HepG2 (cell line): ENCODE results near the gene TACC3. TPM values are rescaled to one million over a fixed set of nuclear protein-coding genes. Genes with fewer than 3 reads are reported as not detected.

Experiments
- KDM5A ChIP-seq: fragments of 200-600 bp; sonication (generic); IDR thresholded peaks from 2 replicates; pipeline ENCODE4 v1.7.0; 2018; ENCODE audit warnings: antibody characterized with exemption, mild to moderate bottlenecking, low read length, borderline replicate concordance
- MXD4 ChIP-seq: IDR thresholded peaks from 2 replicates; pipeline ENCODE4 v1.6.1; 2016; ENCODE audit warnings: mild to moderate bottlenecking, missing biosample characterization, missing genetic modification reagents
- SNAI1 ChIP-seq: sonication (generic); formaldehyde crosslinking; IDR thresholded peaks from 2 replicates; pipeline ENCODE4 v1.5.0; 2020; ENCODE audit warnings: mild to moderate bottlenecking, missing genetic modification reagents, borderline replicate concordance
- TMF1 ChIP-seq: sonication (generic); formaldehyde crosslinking; IDR thresholded peaks from 2 replicates; pipeline ENCODE4 v1.8.1; 2022; ENCODE audit warnings: low read depth, missing genetic modification reagents
- ZFP1 ChIP-seq: IDR thresholded peaks from 2 replicates; pipeline ENCODE4 v1.6.1; 2016
- ZNF33A ChIP-seq: sonication (generic); formaldehyde crosslinking; IDR thresholded peaks from 2 replicates; pipeline ENCODE4 v1.5.1; 2020; ENCODE audit warnings: missing genetic modification reagents, mild to moderate bottlenecking, moderate library complexity, borderline replicate concordance
- ZNF367 ChIP-seq: sonication (generic); formaldehyde crosslinking; IDR thresholded peaks from 2 replicates; pipeline ENCODE4 v1.4.0; 2020; ENCODE audit warnings: missing genetic modification reagents, borderline replicate concordance
- ZNF451 ChIP-seq: sonication (generic); formaldehyde crosslinking; IDR thresholded peaks from 2 replicates; pipeline ENCODE4 v1.5.0; 2020; ENCODE audit warnings: mild to moderate bottlenecking, missing genetic modification reagents
- ZNF549 ChIP-seq: sonication (generic); formaldehyde crosslinking; IDR thresholded peaks from 2 replicates; pipeline ENCODE4 v1.5.0; 2020; ENCODE audit warnings: missing genetic modification reagents
- ZNF598 ChIP-seq: sonication (generic); formaldehyde crosslinking; IDR thresholded peaks from 2 replicates; pipeline ENCODE4 v1.5.1; 2020; ENCODE audit warnings: mild to moderate bottlenecking, missing genetic modification reagents, borderline replicate concordance
- ZNF788 ChIP-seq: sonication (generic); formaldehyde crosslinking; IDR thresholded peaks from 2 replicates; pipeline ENCODE4 v1.5.0; 2020; ENCODE audit warnings: mild to moderate bottlenecking, missing genetic modification reagents, borderline replicate concordance
- polyA plus RNA-seq, 8 experiments: library from polyadenylated mRNA; depleted of rRNA in 3 of 8; stranded (reverse) in 7 of 8; unstranded in 1 of 8; fragments of >200 nt; fragmentation: Illumina TruSeq in 4 of 8; extraction: Trizol in 4 of 8; gene quantifications; 2 replicates each; pipeline versions ENCODE4 v1.2.1 to v1.2.3, GENCODE V29; 2011 to 2016; ENCODE audit warnings: low read depth in 4 of 8, missing spikeins in 1 of 8, mixed read lengths in 1 of 8; ENCODE audit not compliant: insufficient read depth in 1 of 8
- total RNA-seq, 5 experiments: library from RNA; depleted of rRNA; stranded (reverse); fragments of >200 nt; fragmentation: Illumina TruSeq; extraction: Trizol; gene quantifications; 2 replicates each; pipeline ENCODE4 v1.2.3, GENCODE V29; 2016; ENCODE audit warnings: low read depth in 1 of 5
- TF ChIP-seq, protein P1 (sequence below): IDR thresholded peaks from 2 replicates; pipeline ENCODE4 v1.6.1; 2016; ENCODE audit warnings: low read depth, control low read depth
- TF ChIP-seq, protein P2 (sequence below): sonication (generic); formaldehyde crosslinking; IDR thresholded peaks from 2 replicates; pipeline ENCODE4 v1.9.0; 2021; ENCODE audit warnings: missing genetic modification reagents, mild to moderate bottlenecking, borderline replicate concordance
- TF ChIP-seq, protein P3 (sequence below): sonication (generic); formaldehyde crosslinking; IDR thresholded peaks from 2 replicates; pipeline ENCODE4 v1.5.0; 2020; ENCODE audit warnings: mild to moderate bottlenecking, missing genetic modification reagents, borderline replicate concordance
- TF ChIP-seq, protein P4 (sequence below): sonication (generic); formaldehyde crosslinking; IDR thresholded peaks from 2 replicates; pipeline ENCODE4 v1.9.0; 2021; ENCODE audit warnings: missing genetic modification reagents, mild to moderate bottlenecking, borderline replicate concordance
- TF ChIP-seq, protein P5 (sequence below): IDR thresholded peaks from 2 replicates; pipeline ENCODE4 v1.6.1; 2012; ENCODE audit warnings: inconsistent platforms

TACC3 gene
- total and polyA plus RNA-seq, 2 of the 13 experiments (the other 11 are each of a cell fraction or from before 2014, with no cell fraction given) = 20.3 to 21.2 TPM

DNA sequence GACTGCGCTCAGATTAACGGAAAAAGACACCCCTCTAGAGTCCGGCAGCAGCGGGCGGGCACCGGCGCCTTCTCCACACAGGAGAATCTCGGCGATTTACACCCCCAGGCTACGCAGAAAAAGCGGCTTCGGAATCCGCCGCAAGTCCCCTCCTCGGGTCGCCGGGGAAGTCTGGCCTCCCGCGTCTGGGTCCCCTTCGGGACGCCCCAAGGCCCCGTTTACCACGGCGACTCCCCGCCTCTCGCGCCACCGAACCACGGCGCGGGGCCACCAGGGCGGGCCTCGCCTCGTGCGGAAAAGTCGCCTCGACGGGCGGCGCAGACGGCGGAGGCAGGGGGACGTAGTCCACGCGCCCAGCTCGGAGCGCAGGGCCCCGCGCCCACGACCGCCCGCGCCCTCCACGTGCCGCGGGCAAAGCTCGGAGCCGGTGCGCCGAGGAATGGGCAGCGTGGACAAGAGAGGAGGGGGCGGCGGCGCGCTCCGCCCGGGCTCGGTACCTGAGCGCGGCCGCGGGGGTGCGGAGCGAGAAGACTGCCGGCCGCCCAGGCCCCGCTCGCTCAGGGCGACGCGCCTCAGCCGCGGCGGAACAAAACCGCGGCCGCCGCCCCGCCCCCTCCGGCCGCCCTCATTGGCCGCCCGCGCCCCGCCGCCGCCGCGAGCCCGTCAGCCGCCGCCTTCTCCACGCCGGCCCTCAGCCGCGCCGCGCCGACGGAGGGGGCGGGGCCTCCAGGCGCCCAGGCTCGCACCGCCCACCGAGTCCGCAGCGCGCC, 37.4 kb upstream of the TACC3 start, which contains the start of gene FAM53A (continued):
- TF ChIP-seq, protein P1, sequence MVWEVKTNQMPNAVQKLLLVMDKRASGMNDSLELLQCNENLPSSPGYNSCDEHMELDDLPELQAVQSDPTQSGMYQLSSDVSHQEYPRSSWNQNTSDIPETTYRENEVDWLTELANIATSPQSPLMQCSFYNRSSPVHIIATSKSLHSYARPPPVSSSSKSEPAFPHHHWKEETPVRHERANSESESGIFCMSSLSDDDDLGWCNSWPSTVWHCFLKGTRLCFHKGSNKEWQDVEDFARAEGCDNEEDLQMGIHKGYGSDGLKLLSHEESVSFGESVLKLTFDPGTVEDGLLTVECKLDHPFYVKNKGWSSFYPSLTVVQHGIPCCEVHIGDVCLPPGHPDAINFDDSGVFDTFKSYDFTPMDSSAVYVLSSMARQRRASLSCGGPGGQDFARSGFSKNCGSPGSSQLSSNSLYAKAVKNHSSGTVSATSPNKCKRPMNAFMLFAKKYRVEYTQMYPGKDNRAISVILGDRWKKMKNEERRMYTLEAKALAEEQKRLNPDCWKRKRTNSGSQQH (CRISPR knock-in tag) = no peak
- TF ChIP-seq, protein P2, sequence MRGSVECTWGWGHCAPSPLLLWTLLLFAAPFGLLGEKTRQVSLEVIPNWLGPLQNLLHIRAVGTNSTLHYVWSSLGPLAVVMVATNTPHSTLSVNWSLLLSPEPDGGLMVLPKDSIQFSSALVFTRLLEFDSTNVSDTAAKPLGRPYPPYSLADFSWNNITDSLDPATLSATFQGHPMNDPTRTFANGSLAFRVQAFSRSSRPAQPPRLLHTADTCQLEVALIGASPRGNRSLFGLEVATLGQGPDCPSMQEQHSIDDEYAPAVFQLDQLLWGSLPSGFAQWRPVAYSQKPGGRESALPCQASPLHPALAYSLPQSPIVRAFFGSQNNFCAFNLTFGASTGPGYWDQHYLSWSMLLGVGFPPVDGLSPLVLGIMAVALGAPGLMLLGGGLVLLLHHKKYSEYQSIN = no peak
- no peak for TF ChIP-seq ZNF549
- no peak for TF ChIP-seq KDM5A
- no peak for TF ChIP-seq SNAI1 (CRISPR knock-in tag)
- no peak for TF ChIP-seq ZNF788 (CRISPR knock-in tag)
- peak; percentile 49; the same call in 1 of the 2 replicates for TF ChIP-seq ZNF598 (CRISPR knock-in tag)
- TF ChIP-seq, protein P3, sequence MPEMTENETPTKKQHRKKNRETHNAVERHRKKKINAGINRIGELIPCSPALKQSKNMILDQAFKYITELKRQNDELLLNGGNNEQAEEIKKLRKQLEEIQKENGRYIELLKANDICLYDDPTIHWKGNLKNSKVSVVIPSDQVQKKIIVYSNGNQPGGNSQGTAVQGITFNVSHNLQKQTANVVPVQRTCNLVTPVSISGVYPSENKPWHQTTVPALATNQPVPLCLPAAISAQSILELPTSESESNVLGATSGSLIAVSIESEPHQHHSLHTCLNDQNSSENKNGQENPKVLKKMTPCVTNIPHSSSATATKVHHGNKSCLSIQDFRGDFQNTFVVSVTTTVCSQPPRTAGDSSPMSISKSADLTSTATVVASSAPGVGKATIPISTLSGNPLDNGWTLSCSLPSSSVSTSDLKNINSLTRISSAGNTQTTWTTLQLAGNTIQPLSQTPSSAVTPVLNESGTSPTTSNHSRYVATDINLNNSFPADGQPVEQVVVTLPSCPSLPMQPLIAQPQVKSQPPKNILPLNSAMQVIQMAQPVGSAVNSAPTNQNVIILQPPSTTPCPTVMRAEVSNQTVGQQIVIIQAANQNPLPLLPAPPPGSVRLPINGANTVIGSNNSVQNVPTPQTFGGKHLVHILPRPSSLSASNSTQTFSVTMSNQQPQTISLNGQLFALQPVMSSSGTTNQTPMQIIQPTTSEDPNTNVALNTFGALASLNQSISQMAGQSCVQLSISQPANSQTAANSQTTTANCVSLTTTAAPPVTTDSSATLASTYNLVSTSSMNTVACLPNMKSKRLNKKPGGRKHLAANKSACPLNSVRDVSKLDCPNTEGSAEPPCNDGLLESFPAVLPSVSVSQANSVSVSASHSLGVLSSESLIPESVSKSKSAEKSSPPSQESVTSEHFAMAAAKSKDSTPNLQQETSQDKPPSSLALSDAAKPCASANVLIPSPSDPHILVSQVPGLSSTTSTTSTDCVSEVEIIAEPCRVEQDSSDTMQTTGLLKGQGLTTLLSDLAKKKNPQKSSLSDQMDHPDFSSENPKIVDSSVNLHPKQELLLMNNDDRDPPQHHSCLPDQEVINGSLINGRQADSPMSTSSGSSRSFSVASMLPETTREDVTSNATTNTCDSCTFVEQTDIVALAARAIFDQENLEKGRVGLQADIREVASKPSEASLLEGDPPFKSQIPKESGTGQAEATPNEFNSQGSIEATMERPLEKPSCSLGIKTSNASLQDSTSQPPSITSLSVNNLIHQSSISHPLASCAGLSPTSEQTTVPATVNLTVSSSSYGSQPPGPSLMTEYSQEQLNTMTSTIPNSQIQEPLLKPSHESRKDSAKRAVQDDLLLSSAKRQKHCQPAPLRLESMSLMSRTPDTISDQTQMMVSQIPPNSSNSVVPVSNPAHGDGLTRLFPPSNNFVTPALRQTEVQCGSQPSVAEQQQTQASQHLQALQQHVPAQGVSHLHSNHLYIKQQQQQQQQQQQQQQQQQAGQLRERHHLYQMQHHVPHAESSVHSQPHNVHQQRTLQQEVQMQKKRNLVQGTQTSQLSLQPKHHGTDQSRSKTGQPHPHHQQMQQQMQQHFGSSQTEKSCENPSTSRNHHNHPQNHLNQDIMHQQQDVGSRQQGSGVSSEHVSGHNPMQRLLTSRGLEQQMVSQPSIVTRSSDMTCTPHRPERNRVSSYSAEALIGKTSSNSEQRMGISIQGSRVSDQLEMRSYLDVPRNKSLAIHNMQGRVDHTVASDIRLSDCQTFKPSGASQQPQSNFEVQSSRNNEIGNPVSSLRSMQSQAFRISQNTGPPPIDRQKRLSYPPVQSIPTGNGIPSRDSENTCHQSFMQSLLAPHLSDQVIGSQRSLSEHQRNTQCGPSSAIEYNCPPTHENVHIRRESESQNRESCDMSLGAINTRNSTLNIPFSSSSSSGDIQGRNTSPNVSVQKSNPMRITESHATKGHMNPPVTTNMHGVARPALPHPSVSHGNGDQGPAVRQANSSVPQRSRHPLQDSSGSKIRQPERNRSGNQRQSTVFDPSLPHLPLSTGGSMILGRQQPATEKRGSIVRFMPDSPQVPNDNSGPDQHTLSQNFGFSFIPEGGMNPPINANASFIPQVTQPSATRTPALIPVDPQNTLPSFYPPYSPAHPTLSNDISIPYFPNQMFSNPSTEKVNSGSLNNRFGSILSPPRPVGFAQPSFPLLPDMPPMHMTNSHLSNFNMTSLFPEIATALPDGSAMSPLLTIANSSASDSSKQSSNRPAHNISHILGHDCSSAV (CRISPR knock-in tag) = no peak
- no peak for TF ChIP-seq TMF1 (CRISPR knock-in tag)
- no peak for TF ChIP-seq ZNF367
- TF ChIP-seq, protein P4, sequence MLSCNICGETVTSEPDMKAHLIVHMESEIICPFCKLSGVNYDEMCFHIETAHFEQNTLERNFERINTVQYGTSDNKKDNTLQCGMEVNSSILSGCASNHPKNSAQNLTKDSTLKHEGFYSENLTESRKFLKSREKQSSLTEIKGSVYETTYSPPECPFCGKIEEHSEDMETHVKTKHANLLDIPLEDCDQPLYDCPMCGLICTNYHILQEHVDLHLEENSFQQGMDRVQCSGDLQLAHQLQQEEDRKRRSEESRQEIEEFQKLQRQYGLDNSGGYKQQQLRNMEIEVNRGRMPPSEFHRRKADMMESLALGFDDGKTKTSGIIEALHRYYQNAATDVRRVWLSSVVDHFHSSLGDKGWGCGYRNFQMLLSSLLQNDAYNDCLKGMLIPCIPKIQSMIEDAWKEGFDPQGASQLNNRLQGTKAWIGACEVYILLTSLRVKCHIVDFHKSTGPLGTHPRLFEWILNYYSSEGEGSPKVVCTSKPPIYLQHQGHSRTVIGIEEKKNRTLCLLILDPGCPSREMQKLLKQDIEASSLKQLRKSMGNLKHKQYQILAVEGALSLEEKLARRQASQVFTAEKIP = no peak
- TF ChIP-seq, protein P5, sequence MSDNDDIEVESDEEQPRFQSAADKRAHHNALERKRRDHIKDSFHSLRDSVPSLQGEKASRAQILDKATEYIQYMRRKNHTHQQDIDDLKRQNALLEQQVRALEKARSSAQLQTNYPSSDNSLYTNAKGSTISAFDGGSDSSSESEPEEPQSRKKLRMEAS = peak; percentile 74
- TF ChIP-seq ZFP1 (CRISPR knock-in tag) = no peak
- TF ChIP-seq ZNF451 (CRISPR knock-in tag) = peak; percentile 66; the same call in 1 of the 2 replicates
- TF ChIP-seq ZNF33A (CRISPR knock-in tag) = no peak
- no peak for TF ChIP-seq MXD4 (CRISPR knock-in tag)
